ENCODE data around the gene RFTN1. TPM values are rescaled to one million over a fixed set of nuclear protein-coding genes. Genes with fewer than 3 reads are reported as not detected.

The RFTN1 gene
- total and polyA plus RNA-seq, 2 donors (not counting 1 experiment from before 2014, with no cell fraction given) = 35.1 to 35.5 TPM

DNA sequence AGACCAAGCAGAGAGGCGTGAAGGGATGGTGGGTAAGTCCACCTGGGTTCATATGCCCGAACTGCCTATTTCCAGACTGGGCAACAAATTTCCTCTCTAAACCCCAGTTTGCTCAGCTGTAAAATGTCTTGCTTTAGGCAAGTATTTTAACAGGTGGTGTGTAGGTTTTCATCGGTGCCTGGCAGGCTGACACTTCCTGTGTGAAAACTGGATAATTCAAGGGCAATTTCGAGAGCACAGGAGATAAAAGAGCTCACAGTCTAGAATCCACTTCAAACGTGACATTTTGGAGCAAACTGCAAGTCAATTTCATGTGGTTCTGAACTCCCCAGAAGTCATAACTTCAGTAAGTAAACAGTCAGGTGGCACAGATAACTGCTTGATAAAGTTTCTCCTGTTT, 136.3 kb downstream of the RFTN1 start:
- no peak overlapping the region for H3K27ac ChIP-seq (ENCODE audit: insufficient read depth, low read length)
- H3K36me3 ChIP-seq (ENCODE audit: control insufficient read depth, insufficient read depth, low read length) = peaks cover 4% of the 10 kb centered on the region
- H3K79me2 ChIP-seq (ENCODE audit: control insufficient read depth, insufficient read depth, low read length) = no peaks in the 10 kb centered on the region
- H2AFZ ChIP-seq (ENCODE audit: low read length) = no peak overlapping the region
- no peaks in the 10 kb centered on the region for H4K20me1 ChIP-seq (ENCODE audit: control insufficient read depth, extremely low read depth, insufficient read depth, low read length)
- H3K4me3 ChIP-seq (replicated peaks in 1 of 4; ENCODE audit: control extremely low read depth in 1 of 4, insufficient read depth in 1 of 4, low read depth in 3 of 4, low read length in 4 of 4) = no peak overlapping the region
- no peak for TF ChIP-seq EZH2 (IDR thresholded peaks at IDR 0.05; ENCODE audit: low read length, missing control alignments)
- TF ChIP-seq, protein P1, sequence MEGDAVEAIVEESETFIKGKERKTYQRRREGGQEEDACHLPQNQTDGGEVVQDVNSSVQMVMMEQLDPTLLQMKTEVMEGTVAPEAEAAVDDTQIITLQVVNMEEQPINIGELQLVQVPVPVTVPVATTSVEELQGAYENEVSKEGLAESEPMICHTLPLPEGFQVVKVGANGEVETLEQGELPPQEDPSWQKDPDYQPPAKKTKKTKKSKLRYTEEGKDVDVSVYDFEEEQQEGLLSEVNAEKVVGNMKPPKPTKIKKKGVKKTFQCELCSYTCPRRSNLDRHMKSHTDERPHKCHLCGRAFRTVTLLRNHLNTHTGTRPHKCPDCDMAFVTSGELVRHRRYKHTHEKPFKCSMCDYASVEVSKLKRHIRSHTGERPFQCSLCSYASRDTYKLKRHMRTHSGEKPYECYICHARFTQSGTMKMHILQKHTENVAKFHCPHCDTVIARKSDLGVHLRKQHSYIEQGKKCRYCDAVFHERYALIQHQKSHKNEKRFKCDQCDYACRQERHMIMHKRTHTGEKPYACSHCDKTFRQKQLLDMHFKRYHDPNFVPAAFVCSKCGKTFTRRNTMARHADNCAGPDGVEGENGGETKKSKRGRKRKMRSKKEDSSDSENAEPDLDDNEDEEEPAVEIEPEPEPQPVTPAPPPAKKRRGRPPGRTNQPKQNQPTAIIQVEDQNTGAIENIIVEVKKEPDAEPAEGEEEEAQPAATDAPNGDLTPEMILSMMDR (conservative IDR thresholded peaks at IDR 0.05 in 1 of 2, IDR thresholded peaks at IDR 0.05 in 1 of 2; ENCODE audit: low read depth in 1 of 2, low read length in 2 of 2) = no peak
- H3K27me3 ChIP-seq (ENCODE audit: control insufficient read depth, insufficient read depth, low read length) = no peaks in the 10 kb centered on the region
- no peak overlapping the region for H3K4me2 ChIP-seq (ENCODE audit: extremely low read depth, insufficient read depth, low read length)
- no peak overlapping the region for H3K9ac ChIP-seq (ENCODE audit: insufficient read depth, low read length)
- peaks cover under 1% of the 10 kb centered on the region for H3K4me1 ChIP-seq (ENCODE audit: control insufficient read depth, extremely low read depth, insufficient read depth, low read length)
- peaks cover 2% of the 10 kb centered on the region for H3K9me3 ChIP-seq (ENCODE audit: control insufficient read depth, insufficient read depth, low read depth, low read length)
- no peak for DNase-seq (ENCODE audit: low read depth in 2 of 2)

GRCh38 chr3:16375891-16376290, 137.6 kb downstream of the RFTN1 start:
- H3K27me3 ChIP-seq (ENCODE audit: control insufficient read depth, insufficient read depth, low read length) = no peaks in the 10 kb centered on the region
- H4K20me1 ChIP-seq (ENCODE audit: control insufficient read depth, extremely low read depth, insufficient read depth, low read length) = no peaks in the 10 kb centered on the region

GRCh38 chr3:16374935-16375245, 138.6 kb downstream of the RFTN1 start:
- Histone ChIP-seq H3K9ac (ENCODE audit: insufficient read depth, low read length) (no peak overlapping the region), H3K9me3 (ENCODE audit: control insufficient read depth, insufficient read depth, low read depth, low read length) (peaks cover 2% of the 10 kb centered on the region), H3K4me3 (replicated peaks in 1 of 4; ENCODE audit: control extremely low read depth in 1 of 4, insufficient read depth in 1 of 4, low read depth in 3 of 4, low read length in 4 of 4) (no peak overlapping the region), H3K4me2 (ENCODE audit: extremely low read depth, insufficient read depth, low read length) (no peak overlapping the region), H3K79me2 (ENCODE audit: control insufficient read depth, insufficient read depth, low read length) (no peaks in the 10 kb centered on the region), H3K36me3 (ENCODE audit: control insufficient read depth, insufficient read depth, low read length) (peaks cover 6% of the 10 kb centered on the region), H4K20me1 (ENCODE audit: control insufficient read depth, extremely low read depth, insufficient read depth, low read length) (no peaks in the 10 kb centered on the region), H3K27ac (ENCODE audit: insufficient read depth, low read length) (no peak overlapping the region), H3K27me3 (ENCODE audit: control insufficient read depth, insufficient read depth, low read length) (no peaks in the 10 kb centered on the region), H3K4me1 (ENCODE audit: control insufficient read depth, extremely low read depth, insufficient read depth, low read length) (peaks cover 14% of the 10 kb centered on the region), H2AFZ (ENCODE audit: low read length) (no peak overlapping the region)
- TF ChIP-seq EZH2 (IDR thresholded peaks at IDR 0.05; ENCODE audit: low read length, missing control alignments) = no peak
- TF ChIP-seq, protein P1 (conservative IDR thresholded peaks at IDR 0.05 in 1 of 2, IDR thresholded peaks at IDR 0.05 in 1 of 2; ENCODE audit: low read depth in 1 of 2, low read length in 2 of 2) = no peak
- no peak for DNase-seq (ENCODE audit: low read depth in 2 of 2)

More at GRCh38 chr3:16375891-16376290, 137.6 kb downstream of the RFTN1 start:
- H3K9ac ChIP-seq (ENCODE audit: insufficient read depth, low read length) = no peak overlapping the region
- no peak overlapping the region for H3K4me2 ChIP-seq (ENCODE audit: extremely low read depth, insufficient read depth, low read length)
- H2AFZ ChIP-seq (ENCODE audit: low read length) = no peak overlapping the region
- peaks cover 4% of the 10 kb centered on the region for H3K36me3 ChIP-seq (ENCODE audit: control insufficient read depth, insufficient read depth, low read length)
- H3K79me2 ChIP-seq (ENCODE audit: control insufficient read depth, insufficient read depth, low read length) = no peaks in the 10 kb centered on the region
- no peak overlapping the region for H3K27ac ChIP-seq (ENCODE audit: insufficient read depth, low read length)
- H3K9me3 ChIP-seq (ENCODE audit: control insufficient read depth, insufficient read depth, low read depth, low read length) = peaks cover 2% of the 10 kb centered on the region
- no peak overlapping the region for H3K4me3 ChIP-seq (replicated peaks in 1 of 4; ENCODE audit: control extremely low read depth in 1 of 4, insufficient read depth in 1 of 4, low read depth in 3 of 4, low read length in 4 of 4)
- DNase-seq (ENCODE audit: low read depth in 2 of 2) = no peak
- TF ChIP-seq, protein P1 (conservative IDR thresholded peaks at IDR 0.05 in 1 of 2, IDR thresholded peaks at IDR 0.05 in 1 of 2; ENCODE audit: low read depth in 1 of 2, low read length in 2 of 2) = no peak
- no peak for TF ChIP-seq EZH2 (IDR thresholded peaks at IDR 0.05; ENCODE audit: low read length, missing control alignments)
- H3K4me1 ChIP-seq (ENCODE audit: control insufficient read depth, extremely low read depth, insufficient read depth, low read length) = peaks cover 11% of the 10 kb centered on the region
